ENCODE data around the gene NR3C2.

The NR3C2 gene

GRCh38 chr4:148354186-148354585 lies 88.0 kb downstream of the NR3C2 start:
- TF ChIP-seq CTCF (IDR thresholded peaks at IDR 0.05; ENCODE audit: insufficient read depth, low read length, missing control alignments) = no peak
- ChIA-PET POLR2A (no interaction called here), CTCF (no interaction called here)
- no peak overlapping the region for H3K4me3 ChIP-seq (ENCODE audit: low read depth, low read length)
- no peak for DNase-seq (ENCODE audit: low read depth, low spot score)

- POLR2A ChIA-PET = no interaction called here
- no peak for TF ChIP-seq CTCF (IDR thresholded peaks at IDR 0.05; ENCODE audit: insufficient read depth, low read length, missing control alignments)
- CTCF ChIA-PET = no interaction called here
- no peak overlapping the region for H3K4me3 ChIP-seq (ENCODE audit: low read depth, low read length)
- DNase-seq (ENCODE audit: low read depth, low spot score) = no peak
These were observed 88.6 kb downstream of the NR3C2 start for GRCh38 chr4:148353571-148353970.

- H3K4me3 ChIP-seq (ENCODE audit: low read depth, low read length) = no peak overlapping the region
- DNase-seq (ENCODE audit: low read depth, low spot score) = no peak
- ChIA-PET POLR2A (no interaction called here), CTCF (no interaction called here)
- TF ChIP-seq CTCF (IDR thresholded peaks at IDR 0.05; ENCODE audit: insufficient read depth, low read length, missing control alignments) = no peak
These were observed 93.1 kb downstream of the NR3C2 start for GRCh38 chr4:148349153-148349552.

GRCh38 chr4:148346657-148347056 lies 95.6 kb downstream of the NR3C2 start:
- no peak for DNase-seq (ENCODE audit: low read depth, low spot score)

GRCh38 chr4:148345509-148345908 lies 96.7 kb downstream of the NR3C2 start:
- no peak overlapping the region for H3K4me3 ChIP-seq (ENCODE audit: low read depth, low read length)
- CTCF ChIA-PET = no interaction called here
- TF ChIP-seq CTCF (IDR thresholded peaks at IDR 0.05; ENCODE audit: insufficient read depth, low read length, missing control alignments) = no peak
- no peak for DNase-seq (ENCODE audit: low read depth, low spot score)
- POLR2A ChIA-PET = no interaction called here

More at GRCh38 chr4:148346657-148347056, 95.6 kb downstream of the NR3C2 start:
- H3K4me3 ChIP-seq (ENCODE audit: low read depth, low read length) = no peak overlapping the region
- TF ChIP-seq CTCF (IDR thresholded peaks at IDR 0.05; ENCODE audit: insufficient read depth, low read length, missing control alignments) = no peak
- POLR2A ChIA-PET = no interaction called here
- CTCF ChIA-PET = no interaction called here

GRCh38 chr4:148344941-148345340 lies 97.3 kb downstream of the NR3C2 start:
- no peak overlapping the region for H3K4me3 ChIP-seq (ENCODE audit: low read depth, low read length)
- DNase-seq (ENCODE audit: low read depth, low spot score) = no peak
- ChIA-PET POLR2A (no interaction called here), CTCF (no interaction called here)
- no peak for TF ChIP-seq CTCF (IDR thresholded peaks at IDR 0.05; ENCODE audit: insufficient read depth, low read length, missing control alignments)
